Activated CD8-positive, alpha-beta T cell treated with anti-CD3 and anti-CD28 coated beads, Interleukin-2, amount 10 ng/mL, durations not matched to agents 7 days and 5 days (primary cell): ENCODE data around the gene ACAP2. TPM values are rescaled to one million over a fixed set of nuclear protein-coding genes. Genes with fewer than 3 reads are reported as not detected.

Experiments used
- ATAC-seq: fragments of 150-1000 bp; cut with Tn5 transposase; one replicate; pipeline ENCODE4 v1.10.0; 2021; ENCODE audit warnings: moderate library complexity
- CTCF ChIA-PET: fragments of 350-600 bp; sonication (Branson Sonifier 250); formaldehyde crosslinking; loops from one replicate; lab custom pipeline; 2021; ENCODE audit warnings: antibody characterized with exemption; lab: Charles Lee
- POLR2A ChIA-PET: fragments of 350-600 bp; sonication (Branson Sonifier 250); formaldehyde crosslinking; loops from one replicate; lab custom pipeline; 2021; ENCODE audit warnings: antibody characterized with exemption; lab: Charles Lee
- DNase-seq: peaks from one replicate; pipeline ENCODE4 v3.0.0-alpha.2; 2020
- H3K27ac Mint-ChIP-seq: one replicate; pipeline ENCODE4 v1.8.0; 2021; ENCODE audit warnings: mild to moderate bottlenecking, mixed read lengths
- H3K27me3 Mint-ChIP-seq: one replicate; pipeline ENCODE4 v1.8.0; 2021; ENCODE audit warnings: low read depth, mixed read lengths
- H3K36me3 Mint-ChIP-seq: one replicate; pipeline ENCODE4 v1.8.0; 2021; ENCODE audit warnings: low read depth, mixed read lengths
- H3K4me1 Mint-ChIP-seq: one replicate; pipeline ENCODE4 v1.8.0; 2021; ENCODE audit warnings: low read depth, mixed read lengths
- H3K4me3 Mint-ChIP-seq: one replicate; pipeline ENCODE4 v1.8.0; 2021; ENCODE audit warnings: mild to moderate bottlenecking, mixed read lengths
- H3K9me3 Mint-ChIP-seq: one replicate; pipeline ENCODE4 v1.8.0; 2022; ENCODE audit warnings: mixed read lengths; ENCODE audit not compliant: insufficient read depth
- total RNA-seq, 2 experiments: library from RNA; stranded (reverse); gene quantifications; one replicate each; pipeline ENCODE4 v1.2.3, GENCODE V29; 2021

The ACAP2 gene
- total RNA-seq, 2 experiments from 2014 or later, result 69.7 to 74.2 TPM

- H3K4me1 Mint-ChIP-seq, result peaks cover 19% of the 10 kb centered on the region
- CTCF ChIA-PET, result no interaction called here
- H3K27me3 Mint-ChIP-seq, result no peaks in the 10 kb centered on the region
- DNase-seq (no peak), ATAC-seq (no peak)
- H3K9me3 Mint-ChIP-seq, result no peaks in the 10 kb centered on the region
- POLR2A ChIA-PET, result no interaction called here
- H3K27ac Mint-ChIP-seq, result no peak overlapping the region
- H3K36me3 Mint-ChIP-seq, result no peaks in the 10 kb centered on the region
- H3K4me3 Mint-ChIP-seq, result no peak overlapping the region
Observed at GRCh38 chr3:195248281-195248680, 194.5 kb downstream of the ACAP2 start.

- ChIA-PET POLR2A (no interaction called here), CTCF (no interaction called here)
- Mint-ChIP-seq H3K4me3 (no peak overlapping the region), H3K27ac (no peak overlapping the region), H3K4me1 (peaks cover 19% of the 10 kb centered on the region), H3K36me3 (no peaks in the 10 kb centered on the region), H3K27me3 (no peaks in the 10 kb centered on the region), H3K9me3 (no peaks in the 10 kb centered on the region)
- DNase-seq, result no peak
- no peak for ATAC-seq
Observed at GRCh38 chr3:195247863-195248189, 195.0 kb downstream of the ACAP2 start.

- ChIA-PET POLR2A (no interaction called here), CTCF (no interaction called here)
- Mint-ChIP-seq H3K4me3 (no peak overlapping the region), H3K4me1 (peaks cover 18% of the 10 kb centered on the region), H3K9me3 (no peaks in the 10 kb centered on the region), H3K36me3 (no peaks in the 10 kb centered on the region), H3K27me3 (no peaks in the 10 kb centered on the region), H3K27ac (no peak overlapping the region)
- ATAC-seq (no peak), DNase-seq (no peak)
Observed at GRCh38 chr3:195247086-195247862, 195.5 kb downstream of the ACAP2 start.

- CTCF ChIA-PET, result no interaction called here
- DNase-seq, result no peak
- POLR2A ChIA-PET, result no interaction called here
- no peaks in the 10 kb centered on the region for H3K36me3 Mint-ChIP-seq
- no peaks in the 10 kb centered on the region for H3K27me3 Mint-ChIP-seq
- no peak overlapping the region for H3K4me3 Mint-ChIP-seq
- H3K27ac Mint-ChIP-seq, result no peak overlapping the region
- no peaks in the 10 kb centered on the region for H3K9me3 Mint-ChIP-seq
- ATAC-seq, result no peak
- peaks cover 15% of the 10 kb centered on the region for H3K4me1 Mint-ChIP-seq
Observed at GRCh38 chr3:195246581-195246995, 196.2 kb downstream of the ACAP2 start.

GRCh38 chr3:195245531-195245951, 197.3 kb downstream of the ACAP2 start:
- no peak for ATAC-seq
- CTCF ChIA-PET, result no interaction called here

GRCh38 chr3:195241592-195242355, 201.0 kb downstream of the ACAP2 start:
- ChIA-PET POLR2A (interaction anchor here (0.8 kb wide), 1 partner anchor 308 kb away, joined by 3 read pairs; no protein-coding TSS in a partner anchor), CTCF (interaction anchor here (0.6 kb wide), 1 partner anchor 674 kb away, joined by 3 read pairs; no protein-coding TSS in a partner anchor)
- no peak for ATAC-seq
- Mint-ChIP-seq H3K4me3 (no peak overlapping the region), H3K27ac (no peak overlapping the region), H3K27me3 (no peaks in the 10 kb centered on the region), H3K4me1 (peaks cover 11% of the 10 kb centered on the region), H3K36me3 (peaks cover 14% of the 10 kb centered on the region), H3K9me3 (peaks cover under 1% of the 10 kb centered on the region)
- DNase-seq, result peak; percentile 18

More at GRCh38 chr3:195245531-195245951, 197.3 kb downstream of the ACAP2 start:
- POLR2A ChIA-PET, result no interaction called here
- Mint-ChIP-seq H3K4me1 (peaks cover 6% of the 10 kb centered on the region), H3K9me3 (no peaks in the 10 kb centered on the region), H3K4me3 (no peak overlapping the region), H3K27ac (no peak overlapping the region), H3K27me3 (no peaks in the 10 kb centered on the region), H3K36me3 (no peaks in the 10 kb centered on the region)
- no peak for DNase-seq

- POLR2A ChIA-PET, result no interaction called here
- Mint-ChIP-seq H3K27ac (no peak overlapping the region), H3K9me3 (peaks cover 6% of the 10 kb centered on the region), H3K4me1 (peaks cover 11% of the 10 kb centered on the region), H3K36me3 (peaks cover 14% of the 10 kb centered on the region), H3K27me3 (no peaks in the 10 kb centered on the region), H3K4me3 (no peak overlapping the region)
- no peak for ATAC-seq
- peak; percentile 16 for DNase-seq
- CTCF ChIA-PET, result interaction anchor here (0.6 kb wide), 1 partner anchor 673 kb away, joined by 3 read pairs; no protein-coding TSS in a partner anchor
Observed at GRCh38 chr3:195240939-195241338, 201.9 kb downstream of the ACAP2 start.

- peaks cover 19% of the 10 kb centered on the region for H3K36me3 Mint-ChIP-seq
- CTCF ChIA-PET, result no interaction called here
Observed at GRCh38 chr3:195240171-195240701, 202.6 kb downstream of the ACAP2 start.

GRCh38 chr3:195239121-195239520, 203.7 kb downstream of the ACAP2 start:
- DNase-seq (no peak), ATAC-seq (no peak)
- Mint-ChIP-seq H3K27ac (no peak overlapping the region), H3K9me3 (peaks cover 12% of the 10 kb centered on the region), H3K4me3 (no peak overlapping the region), H3K27me3 (no peaks in the 10 kb centered on the region), H3K4me1 (peaks cover 14% of the 10 kb centered on the region), H3K36me3 (peaks cover 19% of the 10 kb centered on the region)
- POLR2A ChIA-PET, result no interaction called here
- CTCF ChIA-PET, result no interaction called here

More at GRCh38 chr3:195240171-195240701, 202.6 kb downstream of the ACAP2 start:
- Mint-ChIP-seq H3K27ac (no peak overlapping the region), H3K4me1 (peaks cover 14% of the 10 kb centered on the region), H3K4me3 (no peak overlapping the region), H3K27me3 (no peaks in the 10 kb centered on the region), H3K9me3 (peaks cover 6% of the 10 kb centered on the region)
- peak; percentile 6 for DNase-seq
- no peak for ATAC-seq
- POLR2A ChIA-PET, result no interaction called here

- POLR2A ChIA-PET, result no interaction called here
- ATAC-seq (peak; percentile 84), DNase-seq (peak; percentile 38)
- Mint-ChIP-seq H3K36me3 (peaks cover 19% of the 10 kb centered on the region), H3K9me3 (peaks cover 12% of the 10 kb centered on the region), H3K4me3 (no peak overlapping the region), H3K4me1 (peaks cover 14% of the 10 kb centered on the region), H3K27ac (peak overlapping the region; percentile 21), H3K27me3 (no peaks in the 10 kb centered on the region)
- CTCF ChIA-PET, result no interaction called here
Observed at GRCh38 chr3:195238586-195239118, 204.2 kb downstream of the ACAP2 start.

GRCh38 chr3:195238081-195238571, 204.7 kb downstream of the ACAP2 start:
- H3K27ac Mint-ChIP-seq, result peak overlapping the region; percentile 28
- no peak for ATAC-seq
- H3K4me1 Mint-ChIP-seq, result peaks cover 14% of the 10 kb centered on the region
- peaks cover 12% of the 10 kb centered on the region for H3K9me3 Mint-ChIP-seq
- peaks cover 19% of the 10 kb centered on the region for H3K36me3 Mint-ChIP-seq
- POLR2A ChIA-PET, result no interaction called here
- DNase-seq, result no peak
- no peak overlapping the region for H3K4me3 Mint-ChIP-seq
- peaks cover 2% of the 10 kb centered on the region for H3K27me3 Mint-ChIP-seq
- CTCF ChIA-PET, result no interaction called here
